Heart left ventricle (tissue), 16 donors: Measurements from ENCODE around the gene KXD1. TPM values are rescaled to one million over a fixed set of nuclear protein-coding genes. Genes with fewer than 3 reads are reported as not detected.
"Not testable (repeated sequence)": the region's sequence is repeated elsewhere in the genome, so short reads cannot be mapped to it uniquely, and the experiment has no call there.

ENCODE experiments used
- ATAC-seq, 4 donors: fragments of 200-7000 bp; cut with Tn5 transposase; one replicate each; pipeline ENCODE4 v1.9.1; 2020 to 2022; ENCODE audit warnings: moderate library complexity in 4 of 4, mild to moderate bottlenecking in 3 of 4, moderate number of reproducible peaks in 1 of 4
- DNase-seq, 5 donors: peaks; one replicate each; pipeline ENCODE4 v3.0.0-alpha.2; 2020
- H3K27ac ChIP-seq, 12 donors: fragments of 200-600 bp; sonication (generic) in 4 of 12; one replicate each; pipeline versions ENCODE4 v1.5.0 to v1.8.0; 2016 to 2022; ENCODE audit warnings: mild to moderate bottlenecking in 2 of 12
- H3K27me3 ChIP-seq, 9 donors: fragments of 200-600 bp; sonication (generic) in 2 of 9; one replicate each; pipeline versions ENCODE4 v1.5.1 to v1.8.0; 2016 to 2022; ENCODE audit warnings: mild to moderate bottlenecking in 3 of 9
- H3K36me3 ChIP-seq, 9 donors: fragments of 200-600 bp; sonication (generic) in 2 of 9; one replicate each; pipeline versions ENCODE4 v1.5.0 to v1.8.0; 2018 to 2022; ENCODE audit warnings: mild to moderate bottlenecking in 2 of 9
- H3K4me1 ChIP-seq, 12 donors: fragments of 200-600 bp; sonication (generic) in 4 of 12; one replicate each; pipeline versions ENCODE4 v1.5.0 to v1.8.0; 2016 to 2022; ENCODE audit warnings: mild to moderate bottlenecking in 3 of 12
- H3K4me3 ChIP-seq, 12 donors: fragments of 200-600 bp; sonication (generic) in 4 of 12; one replicate each; pipeline versions ENCODE4 v1.5.0 to v1.8.0; 2017 to 2022; ENCODE audit warnings: mild to moderate bottlenecking in 9 of 12, moderate library complexity in 4 of 12
- H3K9me3 ChIP-seq, 12 donors: fragments of 200-600 bp; sonication (generic) in 4 of 12; one replicate each; pipeline versions ENCODE4 v1.5.0 to v1.8.0; 2016 to 2022; ENCODE audit warnings: mild to moderate bottlenecking in 1 of 12
- POLR2A ChIP-seq, 2 donors: fragments of 450-650 bp; IDR thresholded peaks; one replicate each; pipeline ENCODE4 v1.6.1; 2017; ENCODE audit warnings: antibody characterized with exemption in 2 of 2, mild to moderate bottlenecking in 2 of 2, moderate library complexity in 2 of 2
- WGBS, 4 donors: extraction: QIAGEN DNeasy Blood & Tissue Kit in 2 of 4; methylation state at CpG; one replicate each; pipeline versions ENCODE4 v1.1.5 to v1.1.7; 2013 to 2018; 5-methylcytosine and 5-hydroxymethylcytosine counted together
- intact Hi-C, 10 donors: fragments of 100-400 bp; cut with DNase I; formaldehyde crosslinking; loops; one replicate each; pipeline versions ENCODE4 v1.11.1 to v1.14.2; 2022
- polyA plus RNA-seq, 2 donors: library from polyadenylated mRNA; stranded (reverse); fragments of 200-250 nt; gene quantifications; one replicate each; pipeline ENCODE4 v1.2.3, GENCODE V29; 2013
- total RNA-seq, 9 donors: library from RNA; depleted of rRNA in 2 of 9; stranded (reverse); fragments of >200 nt in 2 of 9; fragmentation: NEBNext Ultra II Directional in 3 of 9; extraction: Animal tissue kit (Norgen Biotek cat#: 25700) in 3 of 9; gene quantifications; one replicate each; pipeline versions ENCODE4 v1.1.0 to v1.2.4, GENCODE V29; 2016 to 2023
- TF ChIP-seq, protein P1 (sequence below), 12 donors: fragments of 200-600 bp; sonication (generic) in 4 of 12; IDR thresholded peaks; one replicate each; pipeline versions ENCODE4 v1.5.0 to v1.8.0; 2018 to 2022; ENCODE audit warnings: antibody characterized with exemption in 12 of 12, mild to moderate bottlenecking in 5 of 12
- donor health status: ischemic (EF 13 %, LVEDD 7.1; RV severe dilation, severe dysfunction).
- donor health status: healthy with polysubstance abuse.
- donor health status: DM: no; HTN: yes; CAD: no.
- donor health status: DM: no; HTN: no; CAD: no.
- donor health status: ischemic (EF 25% LVEDD 6.9; RV normal size, moderate dysfunction).
- donor health status: ischemic (EF 25% LVEDD 5.7; RV mildly dilated, moderate dysfunction).
- donor health status: healthy.
- donor health status: DM: yes; HTN: yes; CAD: no.
- donor health status: ischemic (EF 35%, LVEDD 5.7; RV mildly dilated, moderate dysfunction).
- donor health status: nonischemic (EF 11% LVEDD 7.7; RV severe dilation, severe dysfunction).
- donor health status: DM: yes; HTN: yes; CAD: no.
- donor health status: PGD.
- donor health status: ischemic (EF 29% LVEDD 5.4; RV normal size, mild dysfunction).
- donor health status: nonischemic (EF 23%, LVEDD 6.1; RV moderate dilation, normal function).

KXD1 gene
- total and polyA plus RNA-seq, 11 donors: 36.1 to 116 (median 46.7) TPM

DNA sequence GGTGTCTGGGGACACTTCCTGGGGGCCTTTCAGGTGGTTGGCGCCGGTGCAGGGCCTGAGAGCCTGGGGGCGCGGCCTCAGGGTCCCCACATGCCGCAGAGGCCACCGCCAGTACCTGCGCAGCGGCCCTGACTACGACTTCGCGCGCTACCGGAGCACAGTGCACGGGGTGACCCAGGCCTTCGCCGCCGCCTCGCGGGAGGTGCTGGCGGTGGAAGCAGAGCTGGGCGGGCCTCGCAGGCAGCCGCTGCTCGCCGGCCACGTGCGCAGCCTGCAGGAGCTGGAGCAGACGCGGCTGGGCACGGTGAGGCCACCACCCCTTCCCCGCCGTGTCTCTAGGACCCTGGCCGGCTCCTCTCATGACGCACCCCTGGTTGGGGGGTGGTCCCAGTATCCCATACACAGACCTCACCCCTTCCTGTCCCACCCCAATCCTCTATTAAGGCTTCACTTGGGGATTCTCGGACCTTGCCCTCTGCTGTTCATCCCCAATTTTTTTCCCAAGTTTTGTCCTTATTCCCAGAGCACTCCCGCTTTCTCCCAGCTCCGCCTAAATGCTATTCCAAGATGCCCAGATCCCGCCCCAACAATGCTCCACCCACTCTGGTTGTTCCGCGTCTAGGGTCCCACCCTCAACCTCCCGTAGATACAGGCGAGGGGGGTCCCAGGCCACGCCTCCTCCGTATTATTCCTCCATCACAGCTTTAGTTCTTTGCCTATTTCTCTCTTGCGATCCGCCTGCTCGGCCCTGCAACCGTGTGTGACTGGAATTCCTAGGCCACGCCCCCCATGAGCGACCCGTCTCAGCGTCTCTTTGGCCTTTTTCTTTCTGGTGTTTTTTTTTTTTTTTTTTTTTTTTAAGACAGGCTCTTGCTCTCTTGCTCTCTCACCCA, 32.0 kb downstream of the KXD1 start:
- WGBS, 4 donors: 12 to 34% (median 17%) methylated on average over 23 to 52 of the region's 52 CpGs
- DNase-seq (peak; percentile 56 to 80 (median 70)), ATAC-seq (peak; percentile 15 to 73 (median 69))
- no peaks in the 10 kb centered on the region for H3K9me3 ChIP-seq
- peak overlapping the region; percentile 75 to 97 (median 92) for H3K27ac ChIP-seq
- intact Hi-C loops: loop anchor here in 9 of 10 donors (5.0 to 10.0 kb wide), 11 partner anchors 65 to 278 kb away; partner anchors contain the start of gene CRTC1 (in 3 of the 9)
- peaks cover 0 to 54% (median 25%) of the 10 kb centered on the region in 12 donors for H3K4me1 ChIP-seq
- no peak for TF ChIP-seq POLR2A (IDR thresholded peaks at IDR 0.05)
- TF ChIP-seq, protein P1, sequence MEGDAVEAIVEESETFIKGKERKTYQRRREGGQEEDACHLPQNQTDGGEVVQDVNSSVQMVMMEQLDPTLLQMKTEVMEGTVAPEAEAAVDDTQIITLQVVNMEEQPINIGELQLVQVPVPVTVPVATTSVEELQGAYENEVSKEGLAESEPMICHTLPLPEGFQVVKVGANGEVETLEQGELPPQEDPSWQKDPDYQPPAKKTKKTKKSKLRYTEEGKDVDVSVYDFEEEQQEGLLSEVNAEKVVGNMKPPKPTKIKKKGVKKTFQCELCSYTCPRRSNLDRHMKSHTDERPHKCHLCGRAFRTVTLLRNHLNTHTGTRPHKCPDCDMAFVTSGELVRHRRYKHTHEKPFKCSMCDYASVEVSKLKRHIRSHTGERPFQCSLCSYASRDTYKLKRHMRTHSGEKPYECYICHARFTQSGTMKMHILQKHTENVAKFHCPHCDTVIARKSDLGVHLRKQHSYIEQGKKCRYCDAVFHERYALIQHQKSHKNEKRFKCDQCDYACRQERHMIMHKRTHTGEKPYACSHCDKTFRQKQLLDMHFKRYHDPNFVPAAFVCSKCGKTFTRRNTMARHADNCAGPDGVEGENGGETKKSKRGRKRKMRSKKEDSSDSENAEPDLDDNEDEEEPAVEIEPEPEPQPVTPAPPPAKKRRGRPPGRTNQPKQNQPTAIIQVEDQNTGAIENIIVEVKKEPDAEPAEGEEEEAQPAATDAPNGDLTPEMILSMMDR (IDR thresholded peaks at IDR 0.05): peak in 6 of 12 donors; percentile 4 to 37 (median 20)
- peak overlapping the region; percentile 66 to 98 (median 90) for H3K4me3 ChIP-seq
- peaks cover 0 to 15% (median 11%) of the 10 kb centered on the region in 9 donors for H3K36me3 ChIP-seq
- no peaks in the 10 kb centered on the region for H3K27me3 ChIP-seq

DNA sequence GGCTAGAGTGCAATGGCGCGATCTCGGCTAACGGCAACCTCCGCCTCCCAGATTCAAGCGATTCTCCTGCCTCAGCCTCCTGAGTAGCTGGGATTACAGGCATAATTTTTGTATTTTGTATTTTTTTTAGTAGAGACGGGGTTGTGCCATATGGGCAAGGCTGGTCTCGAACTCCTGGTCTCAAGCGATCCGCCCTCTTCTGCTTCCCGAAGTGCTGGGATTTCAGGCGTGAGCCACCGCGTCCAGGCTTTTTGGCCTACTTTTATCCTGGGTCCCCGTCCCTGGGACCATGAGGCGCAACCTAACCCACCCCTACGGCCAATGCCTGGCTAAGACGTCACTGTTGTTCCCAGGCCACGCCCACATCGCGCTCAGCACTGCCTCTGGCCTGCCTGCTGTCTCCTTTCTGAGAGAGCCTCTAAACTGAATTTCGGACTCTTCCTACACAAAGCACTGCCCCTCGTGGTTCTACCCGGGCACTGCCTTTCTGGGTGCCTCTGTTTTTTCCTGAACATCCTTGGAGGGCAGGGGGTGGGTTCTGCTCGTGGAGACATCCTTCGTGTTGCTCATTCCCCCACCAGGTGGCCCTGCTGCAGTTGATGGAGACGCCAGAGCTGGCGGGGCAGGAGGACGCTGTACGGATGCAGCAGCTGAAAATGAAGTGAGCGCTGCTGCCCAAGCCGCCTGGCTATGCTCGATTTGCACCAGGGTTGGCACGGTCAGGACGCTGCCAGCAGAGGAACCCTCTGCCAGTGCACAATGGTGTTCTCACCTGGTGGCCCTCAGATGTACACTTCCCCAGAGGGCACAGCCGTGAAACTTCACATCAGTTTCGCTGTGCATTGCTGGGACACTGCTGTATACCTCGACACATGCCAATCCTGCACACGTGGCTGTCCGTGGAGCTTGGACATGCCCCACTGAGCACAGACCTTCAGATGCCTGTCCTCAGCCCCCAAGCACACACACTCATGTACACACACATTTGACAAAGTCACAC, 32.9 kb downstream of the KXD1 start:
- H3K27ac ChIP-seq: peak overlapping the region in 3 of 12 donors; percentile 90 to 96 (median 91)
- WGBS, 4 donors: 78 to 85% (median 83%) methylated on average over 32 to 40 of the region's 40 CpGs
- peak overlapping the region in 7 of 12 donors; percentile 71 to 98 (median 91) for H3K4me3 ChIP-seq
- TF ChIP-seq POLR2A (IDR thresholded peaks at IDR 0.05): peak in 1 of 2 donors; percentile 6
- TF ChIP-seq, protein P1 (IDR thresholded peaks at IDR 0.05): peak in 1 of 12 donors; percentile 21
- peaks cover 4 to 58% (median 32%) of the 10 kb centered on the region in 12 donors for H3K4me1 ChIP-seq
- peaks cover 0 to 8% (median 0%) of the 10 kb centered on the region in 9 donors for H3K27me3 ChIP-seq
- DNase-seq: peak in 2 of 5 donors; percentile 49 to 51
- no peaks in the 10 kb centered on the region for H3K9me3 ChIP-seq
- intact Hi-C loops: loop anchor here in 7 of 10 donors (5.0 to 10.0 kb wide), 7 partner anchors 64 to 277 kb away; partner anchors contain the start of gene CRTC1 (in 3 of the 7)
- H3K36me3 ChIP-seq: peaks cover 0 to 15% (median 11%) of the 10 kb centered on the region in 9 donors
- no peak for ATAC-seq

DNA sequence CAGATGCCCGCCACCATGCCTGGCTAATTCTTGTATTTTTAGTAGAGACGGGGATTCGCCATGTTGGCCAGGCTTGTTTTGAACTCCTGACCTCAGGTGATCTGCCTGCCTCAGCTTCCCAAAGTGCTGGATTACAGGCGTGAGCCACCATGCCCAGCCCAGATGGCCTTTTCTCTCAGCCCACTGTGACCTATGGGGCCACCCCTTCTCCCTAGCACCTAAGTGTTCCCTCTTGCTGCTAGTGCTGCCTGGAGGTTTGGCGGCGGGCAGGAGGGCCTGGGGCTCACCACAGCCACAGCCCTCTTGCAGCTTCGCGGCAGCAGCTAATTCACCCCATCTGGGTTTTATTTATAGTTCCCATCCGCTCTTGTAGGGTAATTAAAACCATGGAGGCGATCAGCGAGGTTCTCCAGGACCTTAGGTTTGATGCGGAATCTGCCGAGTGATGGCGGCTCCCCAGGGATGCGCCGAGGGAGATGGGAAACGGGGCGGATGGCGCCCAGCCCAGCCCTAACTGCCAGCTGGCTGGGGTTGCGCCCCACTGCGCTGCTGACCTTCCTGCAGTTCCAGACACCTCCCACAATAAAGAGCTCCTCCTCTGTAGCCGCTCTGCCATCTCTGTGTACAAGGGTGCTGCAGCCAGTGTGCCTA, 34.2 kb downstream of the KXD1 start:
- H3K27me3 ChIP-seq: peaks cover 0 to 12% (median 0%) of the 10 kb centered on the region in 9 donors
- H3K4me3 ChIP-seq: no peak overlapping the region
- no peak overlapping the region for H3K27ac ChIP-seq
- TF ChIP-seq POLR2A (IDR thresholded peaks at IDR 0.05): no peak
- TF ChIP-seq, protein P1 (IDR thresholded peaks at IDR 0.05): no peak
- intact Hi-C loops: loop anchor here in 7 of 10 donors (5.0 to 10.0 kb wide), 7 partner anchors 63 to 275 kb away; partner anchors contain the start of gene CRTC1 (in 3 of the 7)
- no peaks in the 10 kb centered on the region for H3K9me3 ChIP-seq
- ATAC-seq (no peak), DNase-seq (no peak)
- peaks cover 4 to 50% (median 32%) of the 10 kb centered on the region in 12 donors for H3K4me1 ChIP-seq
- H3K36me3 ChIP-seq: peaks cover 0 to 15% (median 11%) of the 10 kb centered on the region in 9 donors
- WGBS, 4 donors: 86 to 96% (median 94%) methylated on average over 20 to 22 of the region's 22 CpGs

DNA sequence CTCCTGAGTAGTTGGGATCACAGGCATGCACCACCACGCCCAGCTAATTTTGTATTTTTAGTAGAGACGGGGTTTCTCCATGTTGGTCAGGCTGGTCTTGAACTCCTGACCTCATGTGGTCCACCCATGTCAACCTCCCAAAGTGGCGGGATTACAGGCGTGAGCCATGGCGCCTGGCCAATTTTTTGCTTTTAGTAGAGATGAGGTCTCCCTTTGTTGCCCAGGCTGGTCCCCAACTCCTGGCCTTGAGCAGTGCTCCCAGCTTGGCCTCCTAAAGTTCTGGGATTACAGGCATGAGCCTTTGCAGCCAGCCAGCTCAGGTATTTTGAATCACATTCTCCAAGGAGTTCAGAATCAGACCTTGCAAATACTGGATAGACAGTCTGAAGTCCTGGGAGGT, 35.1 kb downstream of the KXD1 start:
- Histone ChIP-seq H3K27me3 (peaks cover 0 to 16% (median 1%) of the 10 kb centered on the region in 9 donors), H3K4me1 (peaks cover 4 to 49% (median 32%) of the 10 kb centered on the region in 12 donors), H3K36me3 (peaks cover 0 to 15% (median 11%) of the 10 kb centered on the region in 9 donors)
- not testable (repeated sequence) for H3K27ac ChIP-seq, H3K4me3 ChIP-seq, ATAC-seq, DNase-seq, H3K9me3 ChIP-seq
- 82 to 93% (median 90%) methylated on average over 5 of the region's 5 CpGs for WGBS, 4 donors
- intact Hi-C loops: loop anchor here in 7 of 10 donors (5.0 to 10.0 kb wide), 7 partner anchors 62 to 275 kb away; partner anchors contain the start of gene CRTC1 (in 3 of the 7)
